Ramos (cell line): ENCODE results near the gene PPP1R13B.

Experiments used
- in situ Hi-C: fragments of 300-500 bp; cut with MboI; formaldehyde crosslinking; loops from one replicate; pipeline ENCODE4 v1.14.3; 2022; ENCODE audit warnings: low sequenced_read_pairs; ENCODE audit not compliant: unreplicated experiment

The PPP1R13B gene

GRCh38 chr14:103880348-103881267, 33.2 kb upstream of the PPP1R13B start:
- in situ Hi-C loops = no loop called here

DNA sequence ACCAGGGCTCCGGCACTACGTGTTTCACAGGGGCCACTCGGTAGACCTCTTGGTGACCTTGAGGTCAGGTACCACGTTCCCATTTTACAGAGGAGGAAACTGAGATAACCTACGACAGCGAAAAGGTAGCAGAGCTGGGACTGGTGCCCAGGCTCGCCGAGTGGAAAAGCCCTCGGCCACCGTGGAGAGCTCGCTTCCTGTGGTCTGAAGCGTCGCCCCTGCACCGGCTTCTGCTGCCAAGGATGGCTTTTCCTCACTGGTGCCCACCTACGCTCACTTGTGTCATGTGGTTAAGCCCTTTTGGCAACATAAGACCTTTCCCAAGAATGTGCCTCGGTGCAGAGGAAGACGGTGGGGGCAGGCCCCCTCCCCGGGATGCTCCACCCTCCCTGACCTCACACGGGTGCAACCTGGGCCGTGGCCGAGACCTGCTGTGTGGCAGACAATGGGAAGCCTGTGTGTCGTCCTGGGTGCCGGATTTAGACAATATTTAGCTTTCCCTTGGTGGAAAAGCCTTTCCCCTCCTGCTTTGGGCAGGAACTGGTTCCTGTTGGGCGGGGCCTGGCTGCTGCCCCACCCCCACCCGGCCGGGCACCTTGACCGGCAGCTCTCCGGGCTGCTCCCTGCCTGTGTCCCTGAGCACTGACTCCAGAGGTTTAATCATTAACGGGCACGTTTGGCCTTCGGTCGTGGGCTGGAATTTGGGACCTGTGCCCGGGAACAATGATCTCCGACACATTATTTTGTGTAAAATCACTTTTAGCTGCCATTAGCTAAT, 32.4 kb upstream of the PPP1R13B start:
- in situ Hi-C loops = no loop called here

GRCh38 chr14:103879118-103879569, 31.8 kb upstream of the PPP1R13B start:
- in situ Hi-C loops = no loop called here

DNA sequence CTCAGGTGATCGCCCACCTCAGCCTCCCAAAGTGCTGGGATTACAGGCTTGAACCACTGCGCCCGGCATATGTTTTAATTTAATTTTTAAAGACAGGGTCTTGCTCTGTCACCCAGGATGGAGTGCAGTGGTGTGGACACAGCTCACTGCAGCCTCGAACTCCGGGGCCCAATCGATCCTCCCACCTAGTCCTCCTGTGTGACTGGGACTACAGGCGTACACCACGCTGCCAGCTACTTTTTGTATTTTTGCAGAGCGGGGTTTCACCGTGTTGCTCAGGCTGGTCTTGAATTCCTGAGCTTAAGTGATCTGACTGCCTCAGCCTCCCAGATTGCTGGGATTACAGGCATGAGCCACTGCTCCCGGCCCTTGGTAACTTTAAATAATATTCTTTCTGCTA, 30.8 kb upstream of the PPP1R13B start:
- in situ Hi-C loops = no loop called here

DNA sequence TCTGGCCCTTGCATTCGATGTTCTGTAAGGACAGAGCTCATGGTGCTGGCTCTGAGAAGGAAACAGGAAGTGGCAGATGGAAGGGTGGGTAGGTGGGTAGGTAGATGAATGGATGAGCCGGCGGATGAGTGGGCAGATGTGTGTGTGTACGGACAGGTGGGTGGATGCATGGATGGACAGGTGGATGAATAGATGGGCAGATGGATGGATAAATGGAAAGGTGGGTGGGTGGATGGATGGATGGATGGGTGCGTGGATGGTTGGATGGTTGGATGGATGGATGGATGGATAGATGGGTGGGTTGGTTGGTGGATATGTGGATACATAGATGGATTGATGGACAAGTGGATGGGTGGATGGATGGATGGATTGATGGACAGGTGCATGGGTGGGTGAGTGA, 27.6 kb upstream of the PPP1R13B start:
- in situ Hi-C loops = no loop called here

- in situ Hi-C loops = no loop called here
Observed at GRCh38 chr14:103872481-103873113, 25.2 kb upstream of the PPP1R13B start.

GRCh38 chr14:103871596-103872480, 24.5 kb upstream of the PPP1R13B start:
- in situ Hi-C loops = no loop called here

GRCh38 chr14:103870891-103871595, 23.7 kb upstream of the PPP1R13B start:
- in situ Hi-C loops = no loop called here

DNA sequence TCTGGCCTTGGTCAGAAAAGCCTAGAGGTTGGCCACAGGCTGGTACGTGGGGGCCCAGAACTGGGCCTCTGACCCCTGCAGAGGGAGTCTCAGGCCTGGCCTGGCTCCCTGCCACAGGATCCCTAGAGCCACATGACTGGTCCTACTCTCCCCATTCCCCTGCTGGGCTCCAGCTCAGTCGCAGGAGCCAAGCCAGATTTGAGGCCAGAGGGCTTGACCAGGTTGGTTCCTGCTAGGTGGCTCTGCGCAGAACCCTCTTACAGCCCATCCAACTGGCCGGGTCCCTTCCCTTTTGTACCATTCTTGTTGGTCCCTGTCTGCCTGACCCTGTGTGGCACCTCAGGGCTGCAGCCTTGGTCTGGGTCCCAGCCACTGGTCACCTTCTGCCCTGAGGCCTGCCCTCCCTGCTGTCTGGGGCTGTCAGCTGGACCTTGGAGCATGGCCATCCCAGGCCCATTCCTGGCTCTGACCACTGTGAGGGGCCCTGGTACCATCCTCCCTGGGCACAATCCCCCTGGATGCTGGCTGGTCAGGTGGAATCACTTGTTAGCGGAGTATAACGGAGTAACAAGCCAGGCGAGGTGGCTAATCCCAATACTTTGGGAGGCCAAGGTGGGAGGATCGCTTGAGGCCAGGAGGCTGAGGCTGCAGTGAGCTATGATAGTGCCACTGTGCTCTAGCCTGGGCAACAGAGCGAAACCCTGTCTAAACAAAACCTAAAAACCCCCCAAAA, 22.9 kb upstream of the PPP1R13B start:
- in situ Hi-C loops = no loop called here

DNA sequence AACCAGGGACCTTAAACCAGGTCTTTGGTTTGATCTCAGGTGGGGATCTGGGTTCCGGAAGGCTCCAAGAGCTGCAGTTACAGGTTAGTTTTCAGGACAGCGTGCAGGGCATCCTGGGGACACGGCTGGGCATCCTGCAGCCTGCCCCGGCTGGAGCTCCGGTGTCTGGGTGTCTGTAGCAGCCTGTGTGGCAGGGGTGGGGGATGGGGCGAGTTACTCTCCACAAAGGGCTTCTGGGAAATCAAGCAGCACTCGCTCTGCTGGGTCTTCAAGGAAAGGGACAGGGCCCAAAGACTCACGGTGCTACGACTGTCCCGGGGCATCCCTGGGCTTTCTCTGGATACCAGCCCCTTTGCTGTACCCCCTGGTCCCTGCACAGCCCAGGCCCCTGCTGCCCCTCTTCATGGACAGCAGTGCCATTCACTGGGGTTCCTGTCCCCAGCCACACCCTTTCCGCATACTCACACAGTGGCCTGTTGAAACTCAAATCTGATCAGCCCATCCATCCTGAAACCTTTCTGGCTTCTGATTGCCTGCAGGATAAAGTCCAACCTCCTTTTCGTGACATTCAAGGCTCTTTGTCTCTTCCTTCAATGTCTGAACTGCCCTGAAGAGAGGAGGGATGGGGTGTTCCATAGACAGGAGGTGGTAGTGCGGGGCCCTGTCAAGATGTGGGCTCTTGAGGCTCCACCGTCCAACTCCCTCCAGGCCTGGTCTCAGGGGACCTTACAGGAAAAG, 22.2 kb upstream of the PPP1R13B start:
- in situ Hi-C loops = no loop called here

DNA sequence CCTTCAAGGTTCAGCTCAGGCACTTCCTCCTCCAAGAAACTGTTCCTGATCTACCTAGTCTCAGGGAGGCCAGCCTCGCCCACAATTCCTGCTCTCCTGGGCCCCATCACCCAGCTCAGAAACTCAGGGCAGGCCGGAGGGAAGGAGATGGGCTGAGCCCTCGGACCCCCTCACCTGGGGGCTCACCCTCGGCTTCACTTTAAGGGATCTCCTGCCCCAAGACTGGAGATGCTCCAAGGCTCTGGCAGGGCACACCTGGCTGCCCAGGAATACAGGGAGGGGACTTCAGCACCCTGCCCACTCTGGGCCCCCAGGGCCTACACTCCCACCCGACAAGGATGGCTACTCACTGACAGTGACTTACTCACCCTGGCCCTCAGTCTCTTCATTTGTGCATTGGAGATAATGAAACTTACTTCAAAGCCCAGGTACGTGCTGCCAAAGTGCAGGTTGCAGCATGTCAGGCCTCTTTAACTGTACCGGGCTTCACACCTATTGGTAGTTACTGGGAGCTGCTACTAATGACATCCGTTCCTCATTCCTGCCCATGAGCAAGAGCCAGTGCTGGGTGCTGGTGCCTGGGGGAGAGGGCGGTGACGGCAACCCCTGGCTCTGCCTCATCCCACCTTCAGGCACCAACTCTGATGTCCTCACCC, 21.0 kb upstream of the PPP1R13B start:
- in situ Hi-C loops = no loop called here

DNA sequence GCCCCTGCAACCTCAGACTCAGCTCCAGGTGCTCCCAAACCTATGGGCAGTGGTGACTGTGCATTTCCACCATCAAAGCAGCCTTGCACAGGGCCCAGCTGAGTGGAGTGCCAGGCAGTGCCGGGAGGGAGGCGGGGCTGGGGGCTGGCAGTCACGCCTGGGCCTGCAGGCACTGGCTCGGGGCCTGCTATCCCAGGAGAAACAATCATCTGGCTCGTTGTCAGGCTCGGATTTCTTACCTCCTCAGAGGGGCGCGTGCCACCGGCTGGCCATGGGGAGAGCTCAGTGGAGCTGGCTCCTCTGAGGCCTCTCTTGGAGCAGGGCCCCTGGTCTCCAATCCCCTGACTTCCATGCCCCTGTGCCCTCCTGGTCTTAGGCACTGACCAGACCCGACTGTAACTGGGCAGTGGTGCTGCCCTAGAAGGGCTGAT, 20.2 kb upstream of the PPP1R13B start:
- in situ Hi-C loops = no loop called here

GRCh38 chr14:103867020-103867419, 19.6 kb upstream of the PPP1R13B start:
- in situ Hi-C loops = no loop called here

- in situ Hi-C loops = no loop called here
Observed at GRCh38 chr14:103863245-103863644, 15.9 kb upstream of the PPP1R13B start.

DNA sequence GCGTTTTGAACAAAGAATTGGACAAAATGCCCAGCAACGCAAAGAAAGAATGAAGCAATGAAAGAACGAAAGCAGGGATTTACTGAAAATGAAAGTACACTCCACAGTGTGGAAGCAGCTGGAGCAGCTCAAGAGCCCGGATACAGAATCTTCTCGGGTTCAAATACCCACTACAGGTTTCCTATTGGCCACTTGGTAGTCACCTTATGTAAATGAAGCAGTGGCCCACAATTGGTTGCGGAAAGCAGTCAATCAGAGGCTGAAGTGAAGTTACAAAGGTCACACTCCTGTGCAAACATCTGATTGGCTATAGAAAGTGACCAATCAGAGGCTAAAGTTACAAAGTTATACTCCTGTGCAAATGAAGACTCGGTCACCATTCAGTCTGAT, 15.0 kb upstream of the PPP1R13B start:
- in situ Hi-C loops = no loop called here

DNA sequence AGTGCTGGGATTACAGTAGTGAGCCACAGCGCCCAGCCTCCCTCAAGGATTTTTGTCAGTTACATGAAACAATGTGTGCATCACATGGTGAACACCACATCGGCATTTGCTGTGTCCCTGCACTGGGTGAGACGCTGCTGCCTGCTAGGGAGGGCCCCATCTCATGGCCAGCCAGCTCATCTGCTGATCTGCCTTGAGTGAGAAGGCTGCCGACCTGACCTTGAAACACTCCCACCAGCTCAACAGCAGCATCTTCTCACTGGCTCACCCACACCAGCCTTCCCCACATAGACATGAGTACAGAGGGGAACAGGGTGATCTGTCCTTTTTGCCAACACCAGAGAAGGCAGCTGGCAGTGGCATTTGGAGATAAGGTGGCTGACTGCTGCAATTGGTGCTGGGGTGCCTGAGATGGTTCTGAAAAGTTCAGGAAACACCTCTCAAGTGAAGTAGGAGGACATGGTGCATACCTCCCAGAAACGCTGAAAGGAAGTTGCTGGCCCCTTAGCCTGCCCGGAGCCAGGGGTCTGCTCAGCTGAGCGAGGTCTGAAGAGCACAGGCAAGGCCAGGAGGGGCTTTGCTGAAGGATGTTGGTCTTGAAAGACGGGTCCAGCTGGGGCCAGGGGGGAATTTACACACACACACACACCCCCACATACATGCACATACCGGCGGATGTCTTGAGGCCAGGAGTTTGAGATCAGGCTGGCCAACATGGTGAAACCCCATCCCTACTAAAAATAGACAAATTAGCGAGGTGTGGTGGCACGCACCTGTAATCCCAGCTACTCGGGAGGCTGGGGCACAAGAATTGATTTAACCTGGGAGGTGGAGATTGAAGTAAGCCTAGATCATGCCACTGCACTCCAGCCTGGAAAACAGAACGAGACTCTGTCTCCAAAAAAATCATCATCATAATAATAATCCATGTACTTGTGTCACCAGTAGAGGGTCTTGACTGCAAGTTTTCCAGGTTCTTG, 14.3 kb upstream of the PPP1R13B start:
- in situ Hi-C loops = no loop called here
